Measurements from ENCODE around the gene PGAP1.
A peak's percentile ranks its signal among the peaks of the same experiment; 100 is the strongest.

The PGAP1 gene

GRCh38 chr2:196827356-196827755, 99.2 kb downstream of the PGAP1 start:
- TF ChIP-seq CTCF (conservative IDR thresholded peaks at IDR 0.05) (no peak), ZFX (IDR thresholded peaks at IDR 0.05) (no peak)
- H3K27ac ChIP-seq: no peak overlapping the region

- H3K27ac ChIP-seq: no peak overlapping the region
- TF ChIP-seq ZFX (IDR thresholded peaks at IDR 0.05) (no peak), CTCF (conservative IDR thresholded peaks at IDR 0.05) (no peak)
These were observed 102.6 kb downstream of the PGAP1 start for GRCh38 chr2:196823750-196824522.

GRCh38 chr2:196821195-196821594, 105.3 kb downstream of the PGAP1 start:
- TF ChIP-seq CTCF (conservative IDR thresholded peaks at IDR 0.05): no peak
- TF ChIP-seq ZFX (IDR thresholded peaks at IDR 0.05): no peak
- no peak overlapping the region for H3K27ac ChIP-seq

GRCh38 chr2:196809260-196809659, 117.2 kb downstream of the PGAP1 start, which contains the start of gene C2orf66:
C2orf66 (minus strand) TSS chr2:196809355; CDS start chr2:196809336, 19 bp downstream.
- no peak for TF ChIP-seq CTCF (conservative IDR thresholded peaks at IDR 0.05)
- TF ChIP-seq ZFX (IDR thresholded peaks at IDR 0.05): no peak
- no peak within 1 kb of the TSS for H3K27ac ChIP-seq

GRCh38 chr2:196808083-196808665, 118.3 kb downstream of the PGAP1 start:
- TF ChIP-seq ZFX (IDR thresholded peaks at IDR 0.05) (no peak), CTCF (conservative IDR thresholded peaks at IDR 0.05) (peak; percentile 17)
- H3K27ac ChIP-seq: no peak overlapping the region

GRCh38 chr2:196804381-196804780, 122.1 kb downstream of the PGAP1 start:
- H3K27ac ChIP-seq: no peak overlapping the region
- no peak for TF ChIP-seq ZFX (IDR thresholded peaks at IDR 0.05)
- TF ChIP-seq CTCF (conservative IDR thresholded peaks at IDR 0.05): no peak

- no peak overlapping the region for H3K27ac ChIP-seq
- no peak for TF ChIP-seq ZFX (IDR thresholded peaks at IDR 0.05)
- TF ChIP-seq CTCF (conservative IDR thresholded peaks at IDR 0.05): no peak
These were observed 124.1 kb downstream of the PGAP1 start for GRCh38 chr2:196802401-196802800.

All from C4-2B (cell line).